PFSK-1 (cell line): ENCODE results near the gene USB1.

ENCODE experiments used
- FOXP2 ChIP-seq: optimal IDR thresholded peaks from 2 replicates; pipeline ENCODE3; 2011; ENCODE audit warnings: borderline replicate concordance, control low read depth, inconsistent platforms; ENCODE audit not compliant: insufficient read depth; ENCODE audit errors: extremely low read length, extremely low read depth
- POLR2AphosphoS5 ChIP-seq: IDR thresholded peaks from 2 replicates; pipeline ENCODE4 v1.6.1; 2012; ENCODE audit warnings: low read depth, mild to moderate bottlenecking, control low read depth, low read length, moderate library complexity
- SIN3A ChIP-seq: IDR thresholded peaks from 2 replicates; pipeline ENCODE4 v1.6.1; 2012; ENCODE audit warnings: mild to moderate bottlenecking, low read length, moderate library complexity, borderline replicate concordance; ENCODE audit not compliant: insufficient read depth
- TAF1 ChIP-seq: IDR thresholded peaks from 2 replicates; pipeline ENCODE4 v1.6.1; 2012; ENCODE audit warnings: low read length, control low read depth, borderline replicate concordance; ENCODE audit not compliant: insufficient read depth
- TF ChIP-seq, protein P1 (sequence below), 2 experiments: IDR thresholded peaks; 2 replicates each; pipeline versions ENCODE4 v1.6.1 to v1.8.0; 2011 to 2012; ENCODE audit warnings: low read depth in 2 of 2, low read length in 2 of 2, control low read depth in 1 of 2, inconsistent platforms in 1 of 2, mild to moderate bottlenecking in 1 of 2, moderate library complexity in 1 of 2; ENCODE audit not compliant: insufficient read depth in 1 of 2

Gene USB1

GRCh38 chr16:58040945-58041627, 39.9 kb downstream of the USB1 start:
- TF ChIP-seq TAF1 (no peak), POLR2AphosphoS5 (no peak), SIN3A (no peak), FOXP2 (no peak)
- TF ChIP-seq, protein P1, sequence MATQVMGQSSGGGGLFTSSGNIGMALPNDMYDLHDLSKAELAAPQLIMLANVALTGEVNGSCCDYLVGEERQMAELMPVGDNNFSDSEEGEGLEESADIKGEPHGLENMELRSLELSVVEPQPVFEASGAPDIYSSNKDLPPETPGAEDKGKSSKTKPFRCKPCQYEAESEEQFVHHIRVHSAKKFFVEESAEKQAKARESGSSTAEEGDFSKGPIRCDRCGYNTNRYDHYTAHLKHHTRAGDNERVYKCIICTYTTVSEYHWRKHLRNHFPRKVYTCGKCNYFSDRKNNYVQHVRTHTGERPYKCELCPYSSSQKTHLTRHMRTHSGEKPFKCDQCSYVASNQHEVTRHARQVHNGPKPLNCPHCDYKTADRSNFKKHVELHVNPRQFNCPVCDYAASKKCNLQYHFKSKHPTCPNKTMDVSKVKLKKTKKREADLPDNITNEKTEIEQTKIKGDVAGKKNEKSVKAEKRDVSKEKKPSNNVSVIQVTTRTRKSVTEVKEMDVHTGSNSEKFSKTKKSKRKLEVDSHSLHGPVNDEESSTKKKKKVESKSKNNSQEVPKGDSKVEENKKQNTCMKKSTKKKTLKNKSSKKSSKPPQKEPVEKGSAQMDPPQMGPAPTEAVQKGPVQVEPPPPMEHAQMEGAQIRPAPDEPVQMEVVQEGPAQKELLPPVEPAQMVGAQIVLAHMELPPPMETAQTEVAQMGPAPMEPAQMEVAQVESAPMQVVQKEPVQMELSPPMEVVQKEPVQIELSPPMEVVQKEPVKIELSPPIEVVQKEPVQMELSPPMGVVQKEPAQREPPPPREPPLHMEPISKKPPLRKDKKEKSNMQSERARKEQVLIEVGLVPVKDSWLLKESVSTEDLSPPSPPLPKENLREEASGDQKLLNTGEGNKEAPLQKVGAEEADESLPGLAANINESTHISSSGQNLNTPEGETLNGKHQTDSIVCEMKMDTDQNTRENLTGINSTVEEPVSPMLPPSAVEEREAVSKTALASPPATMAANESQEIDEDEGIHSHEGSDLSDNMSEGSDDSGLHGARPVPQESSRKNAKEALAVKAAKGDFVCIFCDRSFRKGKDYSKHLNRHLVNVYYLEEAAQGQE (IDR thresholded peaks at IDR 0.05; ENCODE audit: insufficient read depth in 1 of 2, low read depth in 2 of 2, low read length in 2 of 2), result no peak

- TF ChIP-seq, protein P1 (IDR thresholded peaks at IDR 0.05; ENCODE audit: insufficient read depth in 1 of 2, low read depth in 2 of 2, low read length in 2 of 2), result no peak
- no peak for TF ChIP-seq SIN3A
Measured at GRCh38 chr16:58041628-58041955, 40.4 kb downstream of the USB1 start.

GRCh38 chr16:58042001-58042885, 41.0 kb downstream of the USB1 start:
- TF ChIP-seq TAF1, result no peak
- TF ChIP-seq POLR2AphosphoS5, result no peak
- no peak for TF ChIP-seq FOXP2
- TF ChIP-seq, protein P1 (IDR thresholded peaks at IDR 0.05; ENCODE audit: insufficient read depth in 1 of 2, low read depth in 2 of 2, low read length in 2 of 2), result no peak
- no peak for TF ChIP-seq SIN3A

DNA sequence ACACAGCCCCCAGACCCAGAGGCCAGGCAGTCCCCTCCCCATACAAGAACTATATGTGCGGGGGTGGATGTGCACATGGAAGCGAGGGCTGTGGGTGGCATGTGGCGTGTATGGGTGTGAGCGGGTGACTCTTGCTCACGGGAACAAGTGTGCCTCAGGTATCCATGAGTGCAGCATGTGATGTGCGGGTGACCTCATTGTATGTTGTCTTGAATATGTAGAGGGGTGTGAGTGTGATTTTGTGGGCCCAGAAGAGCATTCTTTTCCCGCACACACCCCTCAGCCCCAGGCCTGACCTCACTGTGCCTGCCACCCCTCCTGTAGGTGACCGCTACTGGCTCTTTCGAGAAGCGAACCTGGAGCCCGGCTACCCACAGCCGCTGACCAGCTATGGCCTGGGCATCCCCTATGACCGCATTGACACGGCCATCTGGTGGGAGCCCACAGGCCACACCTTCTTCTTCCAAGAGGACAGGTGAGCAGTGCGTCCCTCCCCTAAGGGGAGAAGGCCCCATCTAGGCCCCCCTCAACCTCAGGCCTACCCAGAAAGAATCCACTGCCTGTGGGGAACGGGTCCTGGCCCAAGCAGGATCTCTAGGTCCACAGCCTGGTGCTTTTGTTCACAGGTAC, 41.8 kb downstream of the USB1 start:
- TF ChIP-seq TAF1 (no peak), FOXP2 (no peak), SIN3A (no peak), POLR2AphosphoS5 (no peak)
- TF ChIP-seq, protein P1 (IDR thresholded peaks at IDR 0.05; ENCODE audit: insufficient read depth in 1 of 2, low read depth in 2 of 2, low read length in 2 of 2), result no peak
